Neural crest cell (in vitro differentiated cells): ENCODE measurements around the gene SLC4A4. TPM values are rescaled to one million over a fixed set of nuclear protein-coding genes. Genes with fewer than 3 reads are reported as not detected.

ENCODE experiments used
- DNase-seq: peaks from one replicate; pipeline ENCODE4 v3.0.0; 2021; ENCODE audit warnings: low read depth, mixed read lengths, low spot score
- H3K27ac Mint-ChIP-seq: one replicate; pipeline ENCODE4 v1.8.0; 2021; ENCODE audit warnings: mild to moderate bottlenecking, mixed read lengths; ENCODE audit not compliant: unreplicated experiment
- H3K27me3 Mint-ChIP-seq: 2 replicates; pipeline ENCODE4 v1.8.0; 2021; ENCODE audit warnings: low read depth, mild to moderate bottlenecking, mixed read lengths
- H3K36me3 Mint-ChIP-seq: 2 replicates; pipeline ENCODE4 v1.8.0; 2021; ENCODE audit warnings: low read depth, mild to moderate bottlenecking, mixed read lengths
- H3K4me1 Mint-ChIP-seq: 2 replicates; pipeline ENCODE4 v1.8.0; 2021; ENCODE audit warnings: mixed read lengths
- H3K4me3 Mint-ChIP-seq: one replicate; pipeline ENCODE4 v1.8.0; 2021; ENCODE audit warnings: mild to moderate bottlenecking, mixed read lengths
- H3K9me3 Mint-ChIP-seq: 2 replicates; pipeline ENCODE4 v1.8.0; 2021; ENCODE audit warnings: mixed read lengths
- CTCF ChIP-seq: fragments of 200-600 bp; sonication (generic); conservative IDR thresholded peaks from 2 replicates; pipeline ENCODE4 v1.5.0; 2021; ENCODE audit warnings: antibody characterized with exemption, mild to moderate bottlenecking
- total RNA-seq: library from RNA; stranded (reverse); gene quantifications from 2 replicates; pipeline ENCODE4 v1.2.1, GENCODE V29; 2021

SLC4A4 gene
- total RNA-seq, 1 donor from 2014 or later = 4.0 TPM

DNA sequence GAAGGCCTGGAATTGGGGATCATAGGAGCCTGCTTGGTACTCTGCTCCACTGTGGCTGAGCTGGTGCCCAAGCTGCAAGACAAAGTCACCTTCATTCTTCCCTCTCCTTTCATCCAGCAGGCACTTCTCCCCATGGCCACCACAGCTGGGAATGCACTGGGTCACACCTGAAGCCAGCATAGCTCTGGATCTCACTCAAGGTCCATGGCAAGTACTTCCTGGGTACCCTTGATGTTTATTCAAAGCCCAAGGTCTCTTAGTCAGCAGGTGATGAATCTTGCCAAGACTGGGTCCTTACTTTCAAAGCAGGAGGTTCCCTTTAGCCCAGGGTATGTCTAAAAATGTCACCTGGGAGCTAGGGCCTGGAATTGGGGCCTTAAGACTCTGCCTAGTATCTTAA lies 4.9 kb upstream of the SLC4A4 start:
- peaks cover 6% of the 10 kb centered on the region for H3K9me3 Mint-ChIP-seq
- H3K4me3 Mint-ChIP-seq = no peak overlapping the region
- H3K27me3 Mint-ChIP-seq = no peaks in the 10 kb centered on the region
- no peak for TF ChIP-seq CTCF
- no peak overlapping the region for H3K27ac Mint-ChIP-seq
- peaks cover 3% of the 10 kb centered on the region for H3K36me3 Mint-ChIP-seq
- no peaks in the 10 kb centered on the region for H3K4me1 Mint-ChIP-seq
- DNase-seq = no peak

GRCh38 chr4:71334465-71334882 lies 4.3 kb upstream of the SLC4A4 start:
- no peak for TF ChIP-seq CTCF
- no peak overlapping the region for H3K4me3 Mint-ChIP-seq
- no peak overlapping the region for H3K27ac Mint-ChIP-seq
- no peaks in the 10 kb centered on the region for H3K4me1 Mint-ChIP-seq
- H3K9me3 Mint-ChIP-seq = peaks cover 6% of the 10 kb centered on the region
- no peak for DNase-seq
- no peaks in the 10 kb centered on the region for H3K27me3 Mint-ChIP-seq
- peaks cover 3% of the 10 kb centered on the region for H3K36me3 Mint-ChIP-seq

DNA sequence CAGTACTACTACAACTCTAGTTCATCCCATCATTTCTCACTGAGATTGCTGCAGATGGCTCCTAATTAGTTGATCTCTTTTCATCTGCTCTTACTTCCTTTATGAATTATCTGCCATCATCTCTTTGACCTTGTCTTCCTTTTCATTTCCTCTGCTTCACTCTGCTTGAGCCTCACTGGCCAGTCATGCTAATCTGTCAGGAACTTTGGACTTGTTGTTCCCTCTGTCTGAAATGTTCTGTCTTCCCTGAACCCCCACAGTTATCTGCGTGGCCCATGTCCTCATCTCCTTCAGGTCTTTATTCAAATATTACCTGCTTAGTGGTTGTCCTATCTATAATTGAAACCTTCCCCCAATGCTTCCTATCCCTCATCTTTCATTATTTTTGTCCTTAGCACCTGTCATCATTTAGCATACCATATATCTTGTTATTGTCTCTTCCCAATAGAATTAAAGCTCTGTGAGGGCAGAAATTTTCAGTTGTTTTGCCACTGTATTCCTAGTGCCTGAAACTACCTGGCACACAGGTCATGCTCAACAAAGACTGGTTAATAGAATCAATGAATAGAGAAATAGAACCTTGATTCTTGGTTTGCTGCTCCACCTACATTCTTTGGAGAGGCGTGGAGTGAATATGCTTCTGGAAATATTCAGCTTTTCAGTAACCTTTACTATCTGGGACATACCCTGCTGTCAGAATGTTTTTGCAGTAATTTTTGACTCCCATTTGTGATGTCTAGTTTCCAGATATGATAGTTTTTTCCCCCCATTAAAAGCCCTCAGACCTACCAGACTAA lies 5.0 kb downstream of the SLC4A4 start:
- TF ChIP-seq CTCF = no peak
- H3K4me3 Mint-ChIP-seq = no peak overlapping the region
- H3K27me3 Mint-ChIP-seq = no peaks in the 10 kb centered on the region
- H3K9me3 Mint-ChIP-seq = no peaks in the 10 kb centered on the region
- H3K4me1 Mint-ChIP-seq = no peaks in the 10 kb centered on the region
- H3K36me3 Mint-ChIP-seq = no peaks in the 10 kb centered on the region
- H3K27ac Mint-ChIP-seq = no peak overlapping the region
- DNase-seq = no peak

GRCh38 chr4:71346710-71347109 lies 7.9 kb downstream of the SLC4A4 start:
- Mint-ChIP-seq H3K9me3 (no peaks in the 10 kb centered on the region), H3K4me1 (no peaks in the 10 kb centered on the region), H3K4me3 (no peak overlapping the region), H3K27ac (no peak overlapping the region), H3K36me3 (no peaks in the 10 kb centered on the region), H3K27me3 (no peaks in the 10 kb centered on the region)
- DNase-seq = no peak
- TF ChIP-seq CTCF = no peak

DNA sequence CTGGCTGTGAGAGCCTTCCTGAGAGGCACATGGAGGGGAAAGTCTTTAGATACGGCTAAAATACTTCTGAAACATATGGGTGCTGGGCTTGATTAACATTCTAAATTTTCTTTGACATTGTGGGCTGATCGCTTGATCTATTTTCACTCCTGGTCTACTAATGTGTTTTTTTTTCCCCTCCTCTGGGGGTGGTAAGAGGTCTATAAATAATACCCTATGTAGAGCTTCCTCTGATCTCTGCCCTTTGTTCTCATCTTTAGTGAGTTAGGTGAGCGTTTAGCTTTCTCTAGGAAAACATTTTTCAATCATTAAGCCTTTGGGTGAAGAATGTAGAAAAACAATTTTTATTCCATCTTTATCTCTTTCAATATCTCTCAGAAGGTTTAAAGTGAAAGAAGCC lies 9.8 kb downstream of the SLC4A4 start:
- Mint-ChIP-seq H3K4me3 (no peak overlapping the region), H3K27me3 (no peaks in the 10 kb centered on the region)

More for the DNA sequence above, 9.8 kb downstream of the SLC4A4 start:
- Mint-ChIP-seq H3K9me3 (no peaks in the 10 kb centered on the region), H3K36me3 (no peaks in the 10 kb centered on the region), H3K4me1 (no peaks in the 10 kb centered on the region), H3K27ac (no peak overlapping the region)
- DNase-seq = no peak
- no peak for TF ChIP-seq CTCF
